ENCODE data around the gene SPNS2. TPM values are rescaled to one million over a fixed set of nuclear protein-coding genes. Genes with fewer than 3 reads are reported as not detected.

The SPNS2 gene
- total RNA-seq, 1 donor from 2014 or later, result 187 TPM

DNA sequence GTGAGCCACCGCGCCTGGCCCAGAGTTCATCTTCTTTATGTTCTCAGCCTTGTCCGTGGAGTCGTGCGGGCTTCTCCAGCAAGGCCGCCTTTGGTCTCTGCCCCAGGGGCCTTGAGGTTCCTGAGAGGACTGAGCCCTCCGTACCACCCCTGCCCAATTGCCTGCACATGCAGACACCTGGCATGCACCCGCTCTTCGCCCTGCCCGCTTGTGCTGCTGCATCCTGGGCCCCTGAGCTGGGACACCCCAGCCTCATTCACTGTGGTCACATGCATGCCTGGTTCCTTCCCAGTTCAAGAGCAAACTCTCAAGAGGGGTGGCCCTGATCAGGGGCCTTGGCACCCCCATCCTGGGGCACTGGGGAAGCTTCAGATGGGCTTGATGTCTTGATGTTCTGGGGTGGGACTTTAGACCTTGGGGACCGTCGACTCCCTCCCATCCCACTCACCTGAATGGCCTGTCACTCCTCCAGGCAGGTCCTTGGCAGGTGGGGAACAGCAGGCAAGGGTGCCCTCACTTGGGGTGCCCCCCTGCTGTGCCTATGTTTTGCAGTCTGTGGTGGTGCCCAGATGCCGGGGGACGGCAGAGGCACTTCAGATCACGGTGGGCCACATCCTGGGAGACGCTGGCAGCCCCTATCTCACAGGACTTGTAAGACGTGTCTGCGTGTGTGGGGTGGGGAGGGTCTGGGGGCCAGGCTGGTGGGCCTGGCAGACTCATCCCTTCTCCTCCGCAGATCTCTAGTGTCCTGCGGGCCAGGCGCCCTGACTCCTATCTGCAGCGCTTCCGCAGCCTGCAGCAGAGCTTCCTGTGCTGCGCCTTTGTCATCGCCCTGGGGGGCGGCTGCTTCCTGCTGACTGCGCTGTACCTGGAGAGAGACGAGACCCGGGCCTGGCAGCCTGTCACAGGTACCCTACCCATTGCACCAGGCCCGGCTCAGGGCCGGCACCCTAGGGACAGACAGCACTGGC, 12.7 kb upstream of the SPNS2 start:
- Mint-ChIP-seq H3K9me3 (ENCODE audit: unreplicated experiment) (no peaks in the 10 kb centered on the region), H3K36me3 (ENCODE audit: low read depth, unreplicated experiment) (no peaks in the 10 kb centered on the region), H3K27ac (ENCODE audit: unreplicated experiment) (no peak overlapping the region), H3K4me1 (ENCODE audit: unreplicated experiment) (peaks cover 22% of the 10 kb centered on the region), H3K4me3 (ENCODE audit: unreplicated experiment) (no peak overlapping the region), H3K27me3 (ENCODE audit: unreplicated experiment) (peaks cover 13% of the 10 kb centered on the region)
- no peak for DNase-seq (ENCODE audit: low spot score)
- TF ChIP-seq, protein P1, sequence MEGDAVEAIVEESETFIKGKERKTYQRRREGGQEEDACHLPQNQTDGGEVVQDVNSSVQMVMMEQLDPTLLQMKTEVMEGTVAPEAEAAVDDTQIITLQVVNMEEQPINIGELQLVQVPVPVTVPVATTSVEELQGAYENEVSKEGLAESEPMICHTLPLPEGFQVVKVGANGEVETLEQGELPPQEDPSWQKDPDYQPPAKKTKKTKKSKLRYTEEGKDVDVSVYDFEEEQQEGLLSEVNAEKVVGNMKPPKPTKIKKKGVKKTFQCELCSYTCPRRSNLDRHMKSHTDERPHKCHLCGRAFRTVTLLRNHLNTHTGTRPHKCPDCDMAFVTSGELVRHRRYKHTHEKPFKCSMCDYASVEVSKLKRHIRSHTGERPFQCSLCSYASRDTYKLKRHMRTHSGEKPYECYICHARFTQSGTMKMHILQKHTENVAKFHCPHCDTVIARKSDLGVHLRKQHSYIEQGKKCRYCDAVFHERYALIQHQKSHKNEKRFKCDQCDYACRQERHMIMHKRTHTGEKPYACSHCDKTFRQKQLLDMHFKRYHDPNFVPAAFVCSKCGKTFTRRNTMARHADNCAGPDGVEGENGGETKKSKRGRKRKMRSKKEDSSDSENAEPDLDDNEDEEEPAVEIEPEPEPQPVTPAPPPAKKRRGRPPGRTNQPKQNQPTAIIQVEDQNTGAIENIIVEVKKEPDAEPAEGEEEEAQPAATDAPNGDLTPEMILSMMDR (IDR thresholded peaks at IDR 0.05; ENCODE audit: unreplicated experiment), result no peak

DNA sequence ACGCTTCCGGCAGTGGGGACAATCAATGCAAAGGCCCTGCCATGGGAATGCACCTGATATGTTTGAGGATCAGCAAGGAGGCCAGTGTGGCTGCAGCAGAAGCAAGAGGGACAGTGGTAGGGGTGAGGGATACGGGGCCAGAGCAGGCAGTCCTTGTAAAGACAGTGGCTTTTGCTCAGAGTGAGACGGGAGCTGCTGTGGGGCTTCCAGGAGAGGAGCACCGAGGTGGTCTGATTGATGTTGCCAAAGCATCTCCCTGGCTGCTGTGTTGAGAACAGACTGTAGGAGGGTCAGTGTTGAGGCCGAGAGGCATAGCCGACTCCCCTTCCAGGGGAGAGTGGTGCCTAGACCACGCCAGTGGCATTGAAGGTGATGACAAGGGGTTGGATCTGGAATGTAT, 11.4 kb upstream of the SPNS2 start:
- DNase-seq (ENCODE audit: low spot score), result no peak
- no peaks in the 10 kb centered on the region for H3K36me3 Mint-ChIP-seq (ENCODE audit: low read depth, unreplicated experiment)
- no peak overlapping the region for H3K4me3 Mint-ChIP-seq (ENCODE audit: unreplicated experiment)
- peaks cover 18% of the 10 kb centered on the region for H3K4me1 Mint-ChIP-seq (ENCODE audit: unreplicated experiment)
- H3K27ac Mint-ChIP-seq (ENCODE audit: unreplicated experiment), result no peak overlapping the region
- peaks cover 9% of the 10 kb centered on the region for H3K27me3 Mint-ChIP-seq (ENCODE audit: unreplicated experiment)
- H3K9me3 Mint-ChIP-seq (ENCODE audit: unreplicated experiment), result no peaks in the 10 kb centered on the region
- TF ChIP-seq, protein P1 (IDR thresholded peaks at IDR 0.05; ENCODE audit: unreplicated experiment), result no peak

DNA sequence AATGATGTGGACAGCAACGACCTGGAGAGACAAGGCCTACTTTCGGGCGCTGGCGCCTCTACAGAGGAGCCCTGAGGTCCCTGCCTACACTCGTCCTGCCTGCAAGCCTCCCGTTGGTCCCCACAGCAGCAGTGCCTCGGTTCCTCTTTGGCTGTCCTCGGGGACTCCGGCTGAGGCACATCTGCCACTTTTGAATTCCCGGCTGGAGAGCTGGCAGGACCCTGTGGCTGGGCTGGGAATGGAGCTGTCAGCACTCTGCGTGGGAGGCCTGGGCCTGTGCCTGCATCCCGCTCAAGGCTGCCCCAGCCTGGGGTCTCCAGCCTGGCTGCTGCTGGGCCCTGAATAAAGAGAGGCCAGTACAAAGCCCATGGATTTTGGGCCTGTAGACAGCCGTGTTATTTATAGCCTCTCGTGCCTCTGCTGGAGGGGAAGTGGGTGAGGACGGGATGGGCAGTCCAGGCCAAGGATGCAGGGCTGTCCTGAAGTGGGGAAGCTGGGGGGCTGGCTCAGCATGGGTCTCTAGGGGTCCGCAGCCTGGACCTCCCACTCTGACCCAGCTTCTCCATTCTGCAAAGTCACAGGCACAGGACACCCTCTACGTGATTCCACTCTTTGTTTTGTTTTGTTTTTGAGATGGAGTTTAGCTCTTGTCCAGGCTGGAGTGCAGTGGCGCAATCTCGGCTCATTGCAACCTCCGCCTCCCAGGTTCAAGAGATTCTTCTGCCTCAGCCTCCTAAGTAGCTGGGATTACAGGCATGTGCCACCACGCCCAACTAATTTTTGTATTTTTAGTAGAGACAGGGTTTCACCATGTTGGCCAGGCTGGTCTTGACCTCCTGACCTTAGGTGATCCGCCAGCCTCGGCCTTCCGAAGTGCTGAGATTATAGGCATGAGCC, 10.6 kb upstream of the SPNS2 start:
- Mint-ChIP-seq H3K9me3 (ENCODE audit: unreplicated experiment) (no peaks in the 10 kb centered on the region), H3K4me1 (ENCODE audit: unreplicated experiment) (peaks cover 20% of the 10 kb centered on the region), H3K4me3 (ENCODE audit: unreplicated experiment) (no peak overlapping the region), H3K27ac (ENCODE audit: unreplicated experiment) (no peak overlapping the region), H3K36me3 (ENCODE audit: low read depth, unreplicated experiment) (no peaks in the 10 kb centered on the region), H3K27me3 (ENCODE audit: unreplicated experiment) (peaks cover 11% of the 10 kb centered on the region)
- TF ChIP-seq, protein P1 (IDR thresholded peaks at IDR 0.05; ENCODE audit: unreplicated experiment), result no peak
- no peak for DNase-seq (ENCODE audit: low spot score)

DNA sequence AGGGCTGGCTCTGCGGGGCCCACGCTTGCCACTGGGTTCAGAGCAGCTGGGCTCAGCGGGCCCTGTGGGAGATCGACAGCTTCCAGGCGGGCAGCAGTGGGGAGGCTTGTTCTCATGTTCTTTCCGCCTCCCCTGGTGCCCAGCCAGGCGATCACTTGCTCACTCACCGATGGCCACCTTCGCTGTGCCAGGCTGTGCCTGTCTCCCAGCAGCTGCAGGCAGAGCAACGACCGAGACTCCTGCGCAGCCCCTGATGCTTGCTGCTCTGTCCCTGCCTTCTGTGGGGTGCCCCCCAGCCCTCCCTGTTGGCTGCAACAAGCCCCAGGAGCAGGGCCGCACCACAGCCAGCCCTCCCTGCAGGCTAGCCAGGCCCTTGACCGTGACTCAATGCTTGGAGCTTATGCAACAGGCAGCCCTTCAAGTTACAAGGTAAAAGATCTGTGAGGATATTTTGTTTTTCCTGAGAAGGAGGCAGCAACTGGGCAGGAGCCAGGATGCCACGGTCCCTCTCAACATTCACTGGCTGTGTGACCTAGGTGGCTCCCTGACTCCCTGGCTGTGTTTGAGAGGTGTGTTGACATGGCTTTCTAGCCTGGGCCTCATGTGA, 9.6 kb upstream of the SPNS2 start:
- TF ChIP-seq, protein P1 (IDR thresholded peaks at IDR 0.05; ENCODE audit: unreplicated experiment), result no peak
- no peak overlapping the region for H3K27ac Mint-ChIP-seq (ENCODE audit: unreplicated experiment)
- DNase-seq (ENCODE audit: low spot score), result no peak
- peaks cover 21% of the 10 kb centered on the region for H3K4me1 Mint-ChIP-seq (ENCODE audit: unreplicated experiment)
- no peak overlapping the region for H3K4me3 Mint-ChIP-seq (ENCODE audit: unreplicated experiment)
- peaks cover 13% of the 10 kb centered on the region for H3K27me3 Mint-ChIP-seq (ENCODE audit: unreplicated experiment)
- no peaks in the 10 kb centered on the region for H3K36me3 Mint-ChIP-seq (ENCODE audit: low read depth, unreplicated experiment)
- H3K9me3 Mint-ChIP-seq (ENCODE audit: unreplicated experiment), result no peaks in the 10 kb centered on the region
